ENCODE measurements around the gene KMO. TPM values are rescaled to one million over a fixed set of nuclear protein-coding genes. Genes with fewer than 3 reads are reported as not detected.

KMO gene
- total RNA-seq, 1 donor from 2014 or later: 0.50 TPM

DNA sequence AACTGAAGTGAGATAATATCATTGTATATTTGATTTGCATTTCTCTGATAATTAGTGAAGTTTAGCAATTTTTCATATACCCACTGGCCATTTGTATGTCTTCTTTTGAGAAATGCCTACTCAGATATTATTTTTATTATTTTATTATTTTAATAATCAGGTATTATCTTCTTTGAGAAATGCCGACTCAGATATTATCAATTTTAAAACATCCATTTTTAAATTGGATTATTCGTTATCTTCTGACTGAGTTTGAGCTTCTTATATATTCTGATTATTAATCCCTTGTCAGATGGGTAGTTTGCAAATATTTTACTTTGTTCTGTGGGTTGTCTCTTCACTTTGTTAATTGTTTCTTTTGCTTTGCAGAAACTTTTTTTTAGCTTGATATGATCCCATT, 37.7 kb downstream of the KMO start:
- H3K27ac ChIP-seq (ENCODE audit: low read depth, low read length): no peak overlapping the region
- DNase-seq (ENCODE audit: low read depth): no peak
- Mint-ChIP-seq H3K27me3 (ENCODE audit: low read depth, unreplicated experiment) (no peaks in the 10 kb centered on the region), H3K27ac (ENCODE audit: unreplicated experiment) (no peak overlapping the region), H3K4me1 (ENCODE audit: low read depth, unreplicated experiment) (no peaks in the 10 kb centered on the region), H3K36me3 (ENCODE audit: low read depth, unreplicated experiment) (no peaks in the 10 kb centered on the region), H3K4me3 (ENCODE audit: unreplicated experiment) (no peak overlapping the region), H3K9me3 (ENCODE audit: unreplicated experiment) (no peaks in the 10 kb centered on the region)
- H2AFZ ChIP-seq (ENCODE audit: low read depth, low read length): no peak overlapping the region
- H3K9me3 ChIP-seq (ENCODE audit: insufficient read depth, low read depth, low read length): no peaks in the 10 kb centered on the region
- H3K36me3 ChIP-seq (ENCODE audit: insufficient read depth, low read length): no peaks in the 10 kb centered on the region
- no peak for FAIRE-seq
- no peak overlapping the region for H3K9ac ChIP-seq (ENCODE audit: low read length)
- no peak overlapping the region for H3K4me2 ChIP-seq (ENCODE audit: low read length)
- TF ChIP-seq EZH2 (IDR thresholded peaks at IDR 0.05; ENCODE audit: insufficient read depth, low read length): no peak
- TF ChIP-seq, protein P1, sequence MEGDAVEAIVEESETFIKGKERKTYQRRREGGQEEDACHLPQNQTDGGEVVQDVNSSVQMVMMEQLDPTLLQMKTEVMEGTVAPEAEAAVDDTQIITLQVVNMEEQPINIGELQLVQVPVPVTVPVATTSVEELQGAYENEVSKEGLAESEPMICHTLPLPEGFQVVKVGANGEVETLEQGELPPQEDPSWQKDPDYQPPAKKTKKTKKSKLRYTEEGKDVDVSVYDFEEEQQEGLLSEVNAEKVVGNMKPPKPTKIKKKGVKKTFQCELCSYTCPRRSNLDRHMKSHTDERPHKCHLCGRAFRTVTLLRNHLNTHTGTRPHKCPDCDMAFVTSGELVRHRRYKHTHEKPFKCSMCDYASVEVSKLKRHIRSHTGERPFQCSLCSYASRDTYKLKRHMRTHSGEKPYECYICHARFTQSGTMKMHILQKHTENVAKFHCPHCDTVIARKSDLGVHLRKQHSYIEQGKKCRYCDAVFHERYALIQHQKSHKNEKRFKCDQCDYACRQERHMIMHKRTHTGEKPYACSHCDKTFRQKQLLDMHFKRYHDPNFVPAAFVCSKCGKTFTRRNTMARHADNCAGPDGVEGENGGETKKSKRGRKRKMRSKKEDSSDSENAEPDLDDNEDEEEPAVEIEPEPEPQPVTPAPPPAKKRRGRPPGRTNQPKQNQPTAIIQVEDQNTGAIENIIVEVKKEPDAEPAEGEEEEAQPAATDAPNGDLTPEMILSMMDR (IDR thresholded peaks at IDR 0.05; ENCODE audit: insufficient read depth, low read depth, low read length): no peak
- H3K4me3 ChIP-seq (ENCODE audit: insufficient read depth, low read depth, low read length): no peak overlapping the region
- no peaks in the 10 kb centered on the region for H3K4me1 ChIP-seq (ENCODE audit: insufficient read depth, low read length)
- H3K27me3 ChIP-seq (ENCODE audit: insufficient read depth, low read length): no peaks in the 10 kb centered on the region
- H3K79me2 ChIP-seq (ENCODE audit: insufficient read depth, low read length): no peaks in the 10 kb centered on the region
- H4K20me1 ChIP-seq (ENCODE audit: insufficient read depth, low read length): no peaks in the 10 kb centered on the region

DNA sequence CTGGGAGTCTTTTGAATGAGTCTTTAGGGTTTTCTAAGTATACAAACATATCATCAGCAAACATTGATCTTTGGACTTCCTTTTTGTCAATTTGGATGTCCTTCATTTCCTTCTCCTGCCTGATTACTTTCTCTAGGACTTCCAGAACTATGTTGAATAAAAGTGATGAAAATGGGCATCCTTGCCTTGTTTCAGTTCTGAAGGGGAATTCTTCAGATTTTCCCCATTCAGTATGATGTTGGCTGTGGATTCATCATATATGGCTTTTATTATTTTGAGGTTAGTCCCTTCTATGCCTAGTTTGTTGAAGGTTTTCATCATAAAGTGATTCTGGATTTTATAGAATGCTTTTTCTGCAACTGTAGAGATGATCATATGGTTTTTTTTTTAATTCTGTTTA, 42.0 kb downstream of the KMO start:
- no peaks in the 10 kb centered on the region for H3K79me2 ChIP-seq (ENCODE audit: insufficient read depth, low read length)
- no peak overlapping the region for H3K4me2 ChIP-seq (ENCODE audit: low read length)
- H3K4me3 ChIP-seq (ENCODE audit: insufficient read depth, low read depth, low read length): no peak overlapping the region
- no peak for FAIRE-seq
- H3K36me3 ChIP-seq (ENCODE audit: insufficient read depth, low read length): no peaks in the 10 kb centered on the region
- no peak overlapping the region for H2AFZ ChIP-seq (ENCODE audit: low read depth, low read length)
- no peak overlapping the region for H3K27ac ChIP-seq (ENCODE audit: low read depth, low read length)
- H3K4me1 Mint-ChIP-seq (ENCODE audit: low read depth, unreplicated experiment): no peaks in the 10 kb centered on the region
- peaks cover 3% of the 10 kb centered on the region for H3K9me3 Mint-ChIP-seq (ENCODE audit: unreplicated experiment)
- H3K27me3 ChIP-seq (ENCODE audit: insufficient read depth, low read length): no peaks in the 10 kb centered on the region
- H3K9ac ChIP-seq (ENCODE audit: low read length): no peak overlapping the region
- H3K27ac Mint-ChIP-seq (ENCODE audit: unreplicated experiment): no peak overlapping the region
- H3K27me3 Mint-ChIP-seq (ENCODE audit: low read depth, unreplicated experiment): no peaks in the 10 kb centered on the region
- no peaks in the 10 kb centered on the region for H3K9me3 ChIP-seq (ENCODE audit: insufficient read depth, low read depth, low read length)
- no peaks in the 10 kb centered on the region for H3K36me3 Mint-ChIP-seq (ENCODE audit: low read depth, unreplicated experiment)
- no peaks in the 10 kb centered on the region for H4K20me1 ChIP-seq (ENCODE audit: insufficient read depth, low read length)
- H3K4me3 Mint-ChIP-seq (ENCODE audit: unreplicated experiment): no peak overlapping the region
- no peaks in the 10 kb centered on the region for H3K4me1 ChIP-seq (ENCODE audit: insufficient read depth, low read length)
- DNase-seq (ENCODE audit: low read depth): no peak
- no peak for TF ChIP-seq EZH2 (IDR thresholded peaks at IDR 0.05; ENCODE audit: insufficient read depth, low read length)
- TF ChIP-seq, protein P1 (IDR thresholded peaks at IDR 0.05; ENCODE audit: insufficient read depth, low read depth, low read length): no peak

DNA sequence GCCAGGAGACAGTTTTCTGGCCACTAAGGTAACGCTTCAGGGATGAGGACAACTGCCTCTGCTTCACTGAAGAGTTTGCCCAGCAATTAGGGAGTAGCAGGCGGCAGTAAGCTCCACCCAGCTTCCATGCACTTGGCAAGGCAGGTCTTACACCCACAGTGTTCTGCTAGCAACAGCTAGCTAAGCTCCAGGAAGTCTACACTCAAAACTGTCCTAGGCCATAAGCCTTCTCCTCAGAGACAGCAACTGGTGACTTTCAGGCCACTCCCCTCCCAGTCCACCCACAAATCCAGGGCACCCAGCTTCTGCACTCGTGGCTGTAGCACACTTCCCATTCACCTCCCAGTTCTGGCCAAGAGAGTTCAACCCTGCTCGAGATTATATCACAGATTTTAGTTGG, 47.3 kb downstream of the KMO start:
- peaks cover 5% of the 10 kb centered on the region for H3K9me3 Mint-ChIP-seq (ENCODE audit: unreplicated experiment)
- Histone ChIP-seq H3K4me2 (ENCODE audit: low read length) (no peak overlapping the region), H3K27me3 (ENCODE audit: insufficient read depth, low read length) (no peaks in the 10 kb centered on the region), H3K9me3 (ENCODE audit: insufficient read depth, low read depth, low read length) (no peaks in the 10 kb centered on the region), H3K36me3 (ENCODE audit: insufficient read depth, low read length) (no peaks in the 10 kb centered on the region), H3K4me3 (ENCODE audit: insufficient read depth, low read depth, low read length) (no peak overlapping the region), H2AFZ (ENCODE audit: low read depth, low read length) (no peak overlapping the region), H3K79me2 (ENCODE audit: insufficient read depth, low read length) (no peaks in the 10 kb centered on the region), H4K20me1 (ENCODE audit: insufficient read depth, low read length) (no peaks in the 10 kb centered on the region), H3K4me1 (ENCODE audit: insufficient read depth, low read length) (no peaks in the 10 kb centered on the region), H3K9ac (ENCODE audit: low read length) (no peak overlapping the region), H3K27ac (ENCODE audit: low read depth, low read length) (no peak overlapping the region)
- H3K27me3 Mint-ChIP-seq (ENCODE audit: low read depth, unreplicated experiment): no peaks in the 10 kb centered on the region
- no peaks in the 10 kb centered on the region for H3K4me1 Mint-ChIP-seq (ENCODE audit: low read depth, unreplicated experiment)
- no peak for DNase-seq (ENCODE audit: low read depth)
- no peak overlapping the region for H3K27ac Mint-ChIP-seq (ENCODE audit: unreplicated experiment)
- H3K4me3 Mint-ChIP-seq (ENCODE audit: unreplicated experiment): no peak overlapping the region
- TF ChIP-seq, protein P1 (IDR thresholded peaks at IDR 0.05; ENCODE audit: insufficient read depth, low read depth, low read length): no peak
- FAIRE-seq: no peak
- H3K36me3 Mint-ChIP-seq (ENCODE audit: low read depth, unreplicated experiment): no peaks in the 10 kb centered on the region

Data from astrocyte (in vitro differentiated cells and primary cell).